NB4 (cell line): ENCODE results near the gene PLEK.

Experiments
- MYC ChIP-seq: IDR thresholded peaks from 2 replicates; pipeline ENCODE4 v1.6.1; 2011; ENCODE audit warnings: low read depth, low read length
- POLR2A ChIP-seq: IDR thresholded peaks from 2 replicates; pipeline ENCODE4 v1.6.1; 2011; ENCODE audit warnings: mild to moderate bottlenecking; ENCODE audit not compliant: insufficient read length; ENCODE audit errors: extremely low read depth
- TF ChIP-seq, protein P1 (sequence below): IDR thresholded peaks from one replicate; pipeline ENCODE4 v1.5.1; 2012; ENCODE audit warnings: low read depth, low read length
- TF ChIP-seq, protein P2 (sequence below): IDR thresholded peaks from 2 replicates; pipeline ENCODE4 v1.6.1; 2011; ENCODE audit warnings: low read depth, low read length

DNA sequence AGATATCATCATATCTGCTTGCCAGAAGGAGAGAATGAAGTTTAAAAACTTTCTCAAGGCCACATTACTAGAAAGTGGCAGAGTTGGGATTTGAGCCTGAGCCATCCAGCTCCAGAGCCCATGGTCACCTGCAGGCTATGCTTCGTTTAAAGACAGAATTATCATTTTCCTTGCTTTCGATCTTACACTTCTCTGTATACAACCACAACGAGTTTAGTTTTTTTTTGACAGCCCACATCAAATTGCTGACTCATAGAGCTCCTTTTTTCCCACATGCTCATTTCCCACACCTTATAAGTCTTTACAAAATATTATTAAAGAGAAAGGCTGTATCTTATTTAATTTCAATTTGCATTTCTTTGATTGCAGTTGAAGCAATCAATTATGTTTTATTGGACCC is 6.5 kb downstream of the PLEK start:
- TF ChIP-seq, protein P1, sequence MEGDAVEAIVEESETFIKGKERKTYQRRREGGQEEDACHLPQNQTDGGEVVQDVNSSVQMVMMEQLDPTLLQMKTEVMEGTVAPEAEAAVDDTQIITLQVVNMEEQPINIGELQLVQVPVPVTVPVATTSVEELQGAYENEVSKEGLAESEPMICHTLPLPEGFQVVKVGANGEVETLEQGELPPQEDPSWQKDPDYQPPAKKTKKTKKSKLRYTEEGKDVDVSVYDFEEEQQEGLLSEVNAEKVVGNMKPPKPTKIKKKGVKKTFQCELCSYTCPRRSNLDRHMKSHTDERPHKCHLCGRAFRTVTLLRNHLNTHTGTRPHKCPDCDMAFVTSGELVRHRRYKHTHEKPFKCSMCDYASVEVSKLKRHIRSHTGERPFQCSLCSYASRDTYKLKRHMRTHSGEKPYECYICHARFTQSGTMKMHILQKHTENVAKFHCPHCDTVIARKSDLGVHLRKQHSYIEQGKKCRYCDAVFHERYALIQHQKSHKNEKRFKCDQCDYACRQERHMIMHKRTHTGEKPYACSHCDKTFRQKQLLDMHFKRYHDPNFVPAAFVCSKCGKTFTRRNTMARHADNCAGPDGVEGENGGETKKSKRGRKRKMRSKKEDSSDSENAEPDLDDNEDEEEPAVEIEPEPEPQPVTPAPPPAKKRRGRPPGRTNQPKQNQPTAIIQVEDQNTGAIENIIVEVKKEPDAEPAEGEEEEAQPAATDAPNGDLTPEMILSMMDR, result no peak
- TF ChIP-seq POLR2A (no peak), MYC (no peak)
- TF ChIP-seq, protein P2, sequence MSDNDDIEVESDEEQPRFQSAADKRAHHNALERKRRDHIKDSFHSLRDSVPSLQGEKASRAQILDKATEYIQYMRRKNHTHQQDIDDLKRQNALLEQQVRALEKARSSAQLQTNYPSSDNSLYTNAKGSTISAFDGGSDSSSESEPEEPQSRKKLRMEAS, result no peak
